HepG2 (cell line): ENCODE results near the gene CRADD. TPM values are rescaled to one million over a fixed set of nuclear protein-coding genes. Genes with fewer than 3 reads are reported as not detected.
A peak's percentile ranks its signal among the peaks of the same experiment; 100 is the strongest.

Experiments used
- ATF1 ChIP-seq: IDR thresholded peaks from 2 replicates; pipeline ENCODE4 v1.6.1; 2016; ENCODE audit warnings: mild to moderate bottlenecking, control low read depth
- CCAR2 ChIP-seq: fragments of 200-400 bp; formaldehyde crosslinking; optimal IDR thresholded peaks from 2 replicates; pipeline ENCODE3; 2018; ENCODE audit warnings: low read depth, mild to moderate bottlenecking, low read length, moderate library complexity
- FOXA1 ChIP-seq, 2 experiments: fragments of 450-650 bp in 1 of 2; sonication (generic) in 1 of 2; formaldehyde crosslinking in 1 of 2; IDR thresholded peaks; 2 replicates each; pipeline versions ENCODE4 v1.4.0 to v1.6.1; 2016 to 2020; ENCODE audit warnings: missing genetic modification reagents in 1 of 2
- FOXK2 ChIP-seq: fragments of 450-650 bp; IDR thresholded peaks from 2 replicates; pipeline ENCODE4 v1.6.1; 2016
- FOXO1 ChIP-seq: sonication (generic); formaldehyde crosslinking; IDR thresholded peaks from 2 replicates; pipeline ENCODE4 v1.4.0; 2020; ENCODE audit warnings: missing genetic modification reagents
- HDAC1 ChIP-seq: sonication (generic); formaldehyde crosslinking; IDR thresholded peaks from 2 replicates; pipeline ENCODE4 v1.5.1; 2020; ENCODE audit warnings: mild to moderate bottlenecking, missing genetic modification reagents
- HNF4A ChIP-seq: sonication (generic); formaldehyde crosslinking; IDR thresholded peaks from 2 replicates; pipeline ENCODE4 v1.4.0; 2020; ENCODE audit warnings: missing genetic modification reagents
- IRX3 ChIP-seq: sonication (generic); formaldehyde crosslinking; IDR thresholded peaks from 2 replicates; pipeline ENCODE4 v1.8.1; 2023; ENCODE audit warnings: mild to moderate bottlenecking, low read depth, missing genetic modification reagents, borderline replicate concordance
- JUNB ChIP-seq: sonication (generic); formaldehyde crosslinking; IDR thresholded peaks from 2 replicates; pipeline ENCODE4 v1.8.0; 2022; ENCODE audit warnings: missing genetic modification reagents, mild to moderate bottlenecking, borderline replicate concordance
- MAFK ChIP-seq, 2 experiments: IDR thresholded peaks in 1 of 2; conservative IDR thresholded peaks in 1 of 2; 2 replicates each; pipeline ENCODE4 v1.6.1; 2011; ENCODE audit warnings: improper control_type of control experiment in 2 of 2, low read length in 2 of 2
- NCOR1 ChIP-seq: fragments of 200-600 bp; sonication (generic); IDR thresholded peaks from 2 replicates; pipeline ENCODE4 v1.7.0; 2017; ENCODE audit warnings: antibody characterized with exemption, low read length, borderline replicate concordance
- PHF21A ChIP-seq: sonication (generic); formaldehyde crosslinking; IDR thresholded peaks from 2 replicates; pipeline ENCODE4 v1.5.0; 2020; ENCODE audit warnings: mild to moderate bottlenecking, missing genetic modification reagents
- POLR2AphosphoS2 ChIP-seq: IDR thresholded peaks from 2 replicates; pipeline ENCODE4 v1.6.1; 2011; ENCODE audit warnings: low read depth, low read length, improper control_type of control experiment
- SMYD3 ChIP-seq: sonication (generic); formaldehyde crosslinking; IDR thresholded peaks from 2 replicates; pipeline ENCODE4 v1.8.1; 2023; ENCODE audit warnings: mild to moderate bottlenecking, missing genetic modification reagents
- SOX5 ChIP-seq: IDR thresholded peaks from 2 replicates; pipeline ENCODE4 v1.6.1; 2016; ENCODE audit warnings: borderline replicate concordance
- THAP8 ChIP-seq: sonication (generic); formaldehyde crosslinking; IDR thresholded peaks from 2 replicates; pipeline ENCODE4 v1.5.1; 2020; ENCODE audit warnings: missing genetic modification reagents, mild to moderate bottlenecking, borderline replicate concordance
- THRA ChIP-seq: sonication (generic); formaldehyde crosslinking; IDR thresholded peaks from 2 replicates; pipeline ENCODE4 v1.4.0; 2020; ENCODE audit warnings: missing genetic modification reagents, borderline replicate concordance
- U2AF1 ChIP-seq: fragments of 200-400 bp; formaldehyde crosslinking; optimal IDR thresholded peaks from 2 replicates; pipeline ENCODE3; 2017; ENCODE audit warnings: mild to moderate bottlenecking, low read depth, low read length
- ZNF543 ChIP-seq: sonication (generic); formaldehyde crosslinking; IDR thresholded peaks from 2 replicates; pipeline ENCODE4 v1.4.0; 2020; ENCODE audit warnings: mild to moderate bottlenecking, missing genetic modification reagents
- ZNF550 ChIP-seq: sonication (generic); formaldehyde crosslinking; IDR thresholded peaks from 2 replicates; pipeline ENCODE4 v1.4.0; 2020; ENCODE audit warnings: mild to moderate bottlenecking, missing genetic modification reagents, borderline replicate concordance
- ZNF740 ChIP-seq: sonication (generic); formaldehyde crosslinking; IDR thresholded peaks from 2 replicates; pipeline ENCODE4 v1.4.0; 2020; ENCODE audit warnings: missing genetic modification reagents
- ZNF841 ChIP-seq: sonication (generic); formaldehyde crosslinking; IDR thresholded peaks from 2 replicates; pipeline ENCODE4 v1.8.1; 2023; ENCODE audit warnings: missing genetic modification reagents, borderline replicate concordance
- polyA plus RNA-seq, 8 experiments: library from polyadenylated mRNA; depleted of rRNA in 3 of 8; stranded (reverse) in 7 of 8; unstranded in 1 of 8; fragments of >200 nt; fragmentation: Illumina TruSeq in 4 of 8; extraction: Trizol in 4 of 8; gene quantifications; 2 replicates each; pipeline versions ENCODE4 v1.2.1 to v1.2.3, GENCODE V29; 2011 to 2016; ENCODE audit warnings: low read depth in 4 of 8, missing spikeins in 1 of 8, mixed read lengths in 1 of 8; ENCODE audit not compliant: insufficient read depth in 1 of 8
- total RNA-seq, 5 experiments: library from RNA; depleted of rRNA; stranded (reverse); fragments of >200 nt; fragmentation: Illumina TruSeq; extraction: Trizol; gene quantifications; 2 replicates each; pipeline ENCODE4 v1.2.3, GENCODE V29; 2016; ENCODE audit warnings: low read depth in 1 of 5
- TF ChIP-seq, protein P1 (sequence below): sonication (generic); formaldehyde crosslinking; IDR thresholded peaks from 2 replicates; pipeline ENCODE4 v1.4.0; 2020; ENCODE audit warnings: missing genetic modification reagents, borderline replicate concordance
- TF ChIP-seq, protein P2 (sequence below): sonication (generic); formaldehyde crosslinking; IDR thresholded peaks from 2 replicates; pipeline ENCODE4 v1.4.0; 2020; ENCODE audit warnings: missing genetic modification reagents

CRADD gene
- total and polyA plus RNA-seq, 2 of the 13 experiments (the other 11 are each of a cell fraction or from before 2014, with no cell fraction given), result 12.4 to 18.8 TPM

- peak; percentile 58 for TF ChIP-seq HDAC1 (CRISPR knock-in tag)
- no peak for TF ChIP-seq MAFK (conservative IDR thresholded peaks at IDR 0.05 in 1 of 2, IDR thresholded peaks at IDR 0.05 in 1 of 2; ENCODE audit: low read length in 2 of 2)
- TF ChIP-seq NCOR1, result peak; percentile 63; the same call in 1 of the 2 replicates
- TF ChIP-seq, protein P1, sequence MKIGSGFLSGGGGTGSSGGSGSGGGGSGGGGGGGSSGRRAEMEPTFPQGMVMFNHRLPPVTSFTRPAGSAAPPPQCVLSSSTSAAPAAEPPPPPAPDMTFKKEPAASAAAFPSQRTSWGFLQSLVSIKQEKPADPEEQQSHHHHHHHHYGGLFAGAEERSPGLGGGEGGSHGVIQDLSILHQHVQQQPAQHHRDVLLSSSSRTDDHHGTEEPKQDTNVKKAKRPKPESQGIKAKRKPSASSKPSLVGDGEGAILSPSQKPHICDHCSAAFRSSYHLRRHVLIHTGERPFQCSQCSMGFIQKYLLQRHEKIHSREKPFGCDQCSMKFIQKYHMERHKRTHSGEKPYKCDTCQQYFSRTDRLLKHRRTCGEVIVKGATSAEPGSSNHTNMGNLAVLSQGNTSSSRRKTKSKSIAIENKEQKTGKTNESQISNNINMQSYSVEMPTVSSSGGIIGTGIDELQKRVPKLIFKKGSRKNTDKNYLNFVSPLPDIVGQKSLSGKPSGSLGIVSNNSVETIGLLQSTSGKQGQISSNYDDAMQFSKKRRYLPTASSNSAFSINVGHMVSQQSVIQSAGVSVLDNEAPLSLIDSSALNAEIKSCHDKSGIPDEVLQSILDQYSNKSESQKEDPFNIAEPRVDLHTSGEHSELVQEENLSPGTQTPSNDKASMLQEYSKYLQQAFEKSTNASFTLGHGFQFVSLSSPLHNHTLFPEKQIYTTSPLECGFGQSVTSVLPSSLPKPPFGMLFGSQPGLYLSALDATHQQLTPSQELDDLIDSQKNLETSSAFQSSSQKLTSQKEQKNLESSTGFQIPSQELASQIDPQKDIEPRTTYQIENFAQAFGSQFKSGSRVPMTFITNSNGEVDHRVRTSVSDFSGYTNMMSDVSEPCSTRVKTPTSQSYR (CRISPR knock-in tag), result no peak
- peak; percentile 82; the same call in 1 of the 2 replicates for TF ChIP-seq FOXO1
- no peak for TF ChIP-seq U2AF1
- peak; percentile 93 for TF ChIP-seq SOX5 (CRISPR knock-in tag)
- TF ChIP-seq CCAR2, result no peak
- no peak for TF ChIP-seq ZNF841 (CRISPR knock-in tag)
- no peak for TF ChIP-seq ZNF740
- no peak for TF ChIP-seq JUNB (CRISPR knock-in tag)
- TF ChIP-seq FOXA1 (IDR thresholded peaks at IDR 0.05), result peak; percentile 47
- TF ChIP-seq FOXA1 (CRISPR knock-in tag; IDR thresholded peaks at IDR 0.05), result peak; percentile 41; the same call in 1 of the 2 replicates
- TF ChIP-seq ZNF550, result no peak
- peak; percentile 78 for TF ChIP-seq THRA
- no peak for TF ChIP-seq ZNF543 (CRISPR knock-in tag)
- no peak for TF ChIP-seq PHF21A (CRISPR knock-in tag)
- 0 out of 2 replicates have a peak, but pooled peaks have one; percentile 28 for TF ChIP-seq ATF1
- no peak for TF ChIP-seq POLR2AphosphoS2
- TF ChIP-seq IRX3 (CRISPR knock-in tag), result no peak
- TF ChIP-seq, protein P2, sequence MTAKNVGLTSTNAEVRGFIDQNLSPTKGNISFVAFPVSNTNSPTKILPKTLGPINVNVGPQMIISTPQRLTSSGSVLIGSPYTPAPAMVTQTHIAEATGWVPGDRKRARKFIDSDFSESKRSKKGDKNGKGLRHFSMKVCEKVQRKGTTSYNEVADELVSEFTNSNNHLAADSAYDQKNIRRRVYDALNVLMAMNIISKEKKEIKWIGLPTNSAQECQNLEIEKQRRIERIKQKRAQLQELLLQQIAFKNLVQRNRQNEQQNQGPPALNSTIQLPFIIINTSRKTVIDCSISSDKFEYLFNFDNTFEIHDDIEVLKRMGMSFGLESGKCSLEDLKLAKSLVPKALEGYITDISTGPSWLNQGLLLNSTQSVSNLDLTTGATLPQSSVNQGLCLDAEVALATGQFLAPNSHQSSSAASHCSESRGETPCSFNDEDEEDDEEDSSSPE, result no peak
- no peak for TF ChIP-seq SMYD3 (CRISPR knock-in tag)
- TF ChIP-seq FOXK2, result peak; percentile 33; the same call in 1 of the 2 replicates
- TF ChIP-seq HNF4A (CRISPR knock-in tag), result peak; percentile 81
- TF ChIP-seq THAP8 (CRISPR knock-in tag), result no peak
Measured at GRCh38 chr12:93727911-93728310, 50.7 kb downstream of the CRADD start (continued).
